WI38 (cell line): ENCODE data around the gene SCT.

ENCODE experiments used
- H3K4me3 ChIP-seq: 2 replicates; pipeline ENCODE4 v1.5.1; 2011; ENCODE audit warnings: low read depth, mild to moderate bottlenecking, control low read depth, low read length
- CTCF ChIP-seq: IDR thresholded peaks from 2 replicates; pipeline ENCODE4 v1.5.1; 2012; ENCODE audit warnings: low read depth, mild to moderate bottlenecking, control low read depth, low read length

SCT gene

GRCh38 chr11:587546-587945 is 39.4 kb downstream of the SCT start:
- no peak overlapping the region for H3K4me3 ChIP-seq

GRCh38 chr11:586376-587316 is 40.3 kb downstream of the SCT start:
- no peak for TF ChIP-seq CTCF
- H3K4me3 ChIP-seq: no peak overlapping the region

More at GRCh38 chr11:587546-587945, 39.4 kb downstream of the SCT start:
- no peak for TF ChIP-seq CTCF

- H3K4me3 ChIP-seq: no peak overlapping the region
- TF ChIP-seq CTCF: no peak
These were observed 42.7 kb downstream of the SCT start for GRCh38 chr11:584287-584686.

- no peak overlapping the region for H3K4me3 ChIP-seq
- TF ChIP-seq CTCF: no peak
These were observed 45.2 kb downstream of the SCT start for GRCh38 chr11:581752-582151.

GRCh38 chr11:581342-581741 is 45.6 kb downstream of the SCT start:
- TF ChIP-seq CTCF: no peak
- no peak overlapping the region for H3K4me3 ChIP-seq

- no peak for TF ChIP-seq CTCF
- H3K4me3 ChIP-seq: no peak overlapping the region
These were observed 47.0 kb downstream of the SCT start for GRCh38 chr11:579830-580601.
